Neural cell (in vitro differentiated cells): ENCODE measurements around the gene ERICH2.

Source experiments
- EP300 ChIP-seq: fragments of 450-650 bp; conservative IDR thresholded peaks from 2 replicates; pipeline ENCODE4 v1.6.1; 2014; ENCODE audit warnings: antibody characterized with exemption, mild to moderate bottlenecking, moderate library complexity; ENCODE audit not compliant: poor library complexity, severe bottlenecking
- EZH2 ChIP-seq: fragments of 200-600, 300-800 bp; shearing (Covaris generic), sonication (generic); IDR thresholded peaks from 2 replicates; pipeline ENCODE4 v1.6.1; 2014; ENCODE audit warnings: antibody characterized with exemption, low read length, borderline replicate concordance, mild to moderate bottlenecking; ENCODE audit not compliant: insufficient read depth, poor library complexity, severe bottlenecking
- POLR2AphosphoS5 ChIP-seq: IDR thresholded peaks from 2 replicates; pipeline ENCODE4 v1.6.1; 2012
- TF ChIP-seq, protein P1 (sequence below): fragments of 450-650 bp; IDR thresholded peaks from 2 replicates; pipeline ENCODE4 v1.5.1; 2014; ENCODE audit warnings: antibody characterized with exemption, mild to moderate bottlenecking, moderate library complexity; ENCODE audit not compliant: poor library complexity, severe bottlenecking
- TF ChIP-seq, protein P2 (sequence below): IDR thresholded peaks from 2 replicates; pipeline ENCODE4 v1.6.1; 2012; ENCODE audit warnings: borderline replicate concordance

DNA sequence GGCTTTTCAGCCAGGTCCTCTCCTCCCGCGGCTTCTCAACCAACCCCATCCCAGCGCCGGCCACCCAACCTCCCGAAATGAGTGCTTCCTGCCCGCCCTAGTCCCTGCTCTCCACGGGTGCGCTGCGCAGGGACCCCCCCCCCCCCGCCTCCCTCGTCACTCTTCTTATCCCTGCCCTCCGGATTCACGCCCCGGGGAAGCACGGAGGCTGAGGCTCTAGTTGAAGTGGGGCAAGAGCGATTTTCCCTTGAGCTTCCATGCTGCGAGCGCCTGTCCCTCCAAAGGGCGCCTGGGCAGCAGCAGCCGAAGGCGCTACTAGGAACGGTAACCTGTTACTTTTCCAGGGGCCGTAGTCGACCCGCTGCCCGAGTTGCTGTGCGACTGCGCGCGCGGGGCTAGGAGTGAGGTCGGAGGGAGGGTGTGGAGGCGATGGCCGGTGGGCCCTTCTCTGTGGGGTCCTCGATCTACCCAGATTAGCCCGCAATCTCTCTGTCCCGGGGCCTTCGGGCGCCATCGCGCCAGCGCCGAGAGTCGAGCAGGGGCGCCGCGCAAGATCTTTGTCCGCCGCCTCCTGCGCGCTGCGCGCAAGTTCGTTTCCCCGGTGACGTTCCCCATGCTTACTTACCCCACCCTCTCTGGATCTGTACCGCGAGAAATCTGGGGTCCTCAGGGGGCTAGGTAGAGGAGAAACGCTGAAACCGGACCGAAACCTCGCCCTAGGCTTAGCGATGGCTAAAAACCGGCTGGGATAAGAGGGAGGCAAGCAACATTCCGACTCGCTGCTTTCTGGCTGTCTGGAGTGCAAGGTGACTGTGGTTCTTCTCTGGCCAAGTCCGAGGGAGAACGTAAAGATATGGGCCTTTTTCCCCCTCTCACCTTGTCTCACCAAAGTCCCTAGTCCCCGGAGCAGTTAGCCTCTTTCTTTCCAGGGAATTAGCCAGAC is 47.2 kb downstream of the ERICH2 start:
- TF ChIP-seq, protein P1, sequence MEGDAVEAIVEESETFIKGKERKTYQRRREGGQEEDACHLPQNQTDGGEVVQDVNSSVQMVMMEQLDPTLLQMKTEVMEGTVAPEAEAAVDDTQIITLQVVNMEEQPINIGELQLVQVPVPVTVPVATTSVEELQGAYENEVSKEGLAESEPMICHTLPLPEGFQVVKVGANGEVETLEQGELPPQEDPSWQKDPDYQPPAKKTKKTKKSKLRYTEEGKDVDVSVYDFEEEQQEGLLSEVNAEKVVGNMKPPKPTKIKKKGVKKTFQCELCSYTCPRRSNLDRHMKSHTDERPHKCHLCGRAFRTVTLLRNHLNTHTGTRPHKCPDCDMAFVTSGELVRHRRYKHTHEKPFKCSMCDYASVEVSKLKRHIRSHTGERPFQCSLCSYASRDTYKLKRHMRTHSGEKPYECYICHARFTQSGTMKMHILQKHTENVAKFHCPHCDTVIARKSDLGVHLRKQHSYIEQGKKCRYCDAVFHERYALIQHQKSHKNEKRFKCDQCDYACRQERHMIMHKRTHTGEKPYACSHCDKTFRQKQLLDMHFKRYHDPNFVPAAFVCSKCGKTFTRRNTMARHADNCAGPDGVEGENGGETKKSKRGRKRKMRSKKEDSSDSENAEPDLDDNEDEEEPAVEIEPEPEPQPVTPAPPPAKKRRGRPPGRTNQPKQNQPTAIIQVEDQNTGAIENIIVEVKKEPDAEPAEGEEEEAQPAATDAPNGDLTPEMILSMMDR, result no peak
- TF ChIP-seq, protein P2, sequence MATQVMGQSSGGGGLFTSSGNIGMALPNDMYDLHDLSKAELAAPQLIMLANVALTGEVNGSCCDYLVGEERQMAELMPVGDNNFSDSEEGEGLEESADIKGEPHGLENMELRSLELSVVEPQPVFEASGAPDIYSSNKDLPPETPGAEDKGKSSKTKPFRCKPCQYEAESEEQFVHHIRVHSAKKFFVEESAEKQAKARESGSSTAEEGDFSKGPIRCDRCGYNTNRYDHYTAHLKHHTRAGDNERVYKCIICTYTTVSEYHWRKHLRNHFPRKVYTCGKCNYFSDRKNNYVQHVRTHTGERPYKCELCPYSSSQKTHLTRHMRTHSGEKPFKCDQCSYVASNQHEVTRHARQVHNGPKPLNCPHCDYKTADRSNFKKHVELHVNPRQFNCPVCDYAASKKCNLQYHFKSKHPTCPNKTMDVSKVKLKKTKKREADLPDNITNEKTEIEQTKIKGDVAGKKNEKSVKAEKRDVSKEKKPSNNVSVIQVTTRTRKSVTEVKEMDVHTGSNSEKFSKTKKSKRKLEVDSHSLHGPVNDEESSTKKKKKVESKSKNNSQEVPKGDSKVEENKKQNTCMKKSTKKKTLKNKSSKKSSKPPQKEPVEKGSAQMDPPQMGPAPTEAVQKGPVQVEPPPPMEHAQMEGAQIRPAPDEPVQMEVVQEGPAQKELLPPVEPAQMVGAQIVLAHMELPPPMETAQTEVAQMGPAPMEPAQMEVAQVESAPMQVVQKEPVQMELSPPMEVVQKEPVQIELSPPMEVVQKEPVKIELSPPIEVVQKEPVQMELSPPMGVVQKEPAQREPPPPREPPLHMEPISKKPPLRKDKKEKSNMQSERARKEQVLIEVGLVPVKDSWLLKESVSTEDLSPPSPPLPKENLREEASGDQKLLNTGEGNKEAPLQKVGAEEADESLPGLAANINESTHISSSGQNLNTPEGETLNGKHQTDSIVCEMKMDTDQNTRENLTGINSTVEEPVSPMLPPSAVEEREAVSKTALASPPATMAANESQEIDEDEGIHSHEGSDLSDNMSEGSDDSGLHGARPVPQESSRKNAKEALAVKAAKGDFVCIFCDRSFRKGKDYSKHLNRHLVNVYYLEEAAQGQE, result no peak
- TF ChIP-seq POLR2AphosphoS5 (no peak), EP300 (no peak), EZH2 (peak; percentile 46)
